GM10266 (cell line): ENCODE results near the gene AOAH.

Experiments used
- DNase-seq: peaks from one replicate; pipeline ENCODE4 v3.0.0; 2012; ENCODE audit errors: extremely low spot score
- CTCF ChIP-seq: IDR thresholded peaks from 2 replicates; pipeline ENCODE4 v1.5.1; 2012; ENCODE audit warnings: mild to moderate bottlenecking, low read depth; ENCODE audit not compliant: control insufficient read depth, insufficient read depth; ENCODE audit errors: missing control alignments

AOAH gene

GRCh38 chr7:36749282-36749960 lies 25.1 kb upstream of the AOAH start:
- no peak for TF ChIP-seq CTCF
- no peak for DNase-seq

GRCh38 chr7:36748017-36748487 lies 23.8 kb upstream of the AOAH start:
- DNase-seq = no peak
- TF ChIP-seq CTCF = no peak

GRCh38 chr7:36747280-36748016 lies 23.2 kb upstream of the AOAH start:
- no peak for TF ChIP-seq CTCF
- DNase-seq = no peak

GRCh38 chr7:36746347-36746746 lies 22.1 kb upstream of the AOAH start:
- DNase-seq = no peak

GRCh38 chr7:36742911-36743775 lies 18.8 kb upstream of the AOAH start:
- DNase-seq = no peak
- no peak for TF ChIP-seq CTCF

More at GRCh38 chr7:36746347-36746746, 22.1 kb upstream of the AOAH start:
- TF ChIP-seq CTCF = no peak

GRCh38 chr7:36741866-36742265 lies 17.6 kb upstream of the AOAH start:
- DNase-seq = no peak
- no peak for TF ChIP-seq CTCF
